Hepatocyte (in vitro differentiated cells): ENCODE data around the gene ATAD3C.

ENCODE experiments used
- CTCF ChIP-seq: fragments of 200-600 bp; sonication (generic); IDR thresholded peaks from 2 replicates; pipeline ENCODE4 v1.5.1; 2016; ENCODE audit warnings: antibody characterized with exemption, mild to moderate bottlenecking; ENCODE audit not compliant: poor library complexity
- EZH2 ChIP-seq: fragments of 200-600 bp; sonication (generic); IDR thresholded peaks from 2 replicates; pipeline ENCODE4 v1.6.1; 2016; ENCODE audit warnings: antibody characterized with exemption, mild to moderate bottlenecking, borderline replicate concordance
- EZH2phosphoT487 ChIP-seq: fragments of 200-600 bp; sonication (generic); IDR thresholded peaks from one replicate; pipeline ENCODE4 v1.6.1; 2018; ENCODE audit warnings: antibody characterized with exemption, mild to moderate bottlenecking, low read depth, moderate library complexity; ENCODE audit not compliant: unreplicated experiment, severe bottlenecking

GRCh38 chr1:1438531-1439381 is 10.7 kb upstream of the ATAD3C start:
- TF ChIP-seq CTCF: no peak
- no peak for TF ChIP-seq EZH2
- TF ChIP-seq EZH2phosphoT487: no peak
